HG03521 (cell line): Measurements from ENCODE around the gene LEF1.
A peak's percentile ranks its signal among the peaks of the same experiment; 100 is the strongest.

Experiments
- ATAC-seq: cut with Tn5 transposase; IDR thresholded peaks from one replicate; pipeline ENCODE4 v1.9.1; 2021; ENCODE audit warnings: mild to moderate bottlenecking, moderate library complexity; ENCODE audit not compliant: unreplicated experiment

Gene LEF1

GRCh38 chr4:108168671-108169523 lies at the start of gene LEF1:
TSS of gene LEF1 (minus strand) at chr4:108168932. CDS start at chr4:108167767, 1,165 bp downstream.
- peak; percentile 35 for ATAC-seq

- no peak for ATAC-seq
Observed at GRCh38 chr4:108216510-108216909, 47.8 kb upstream of the LEF1 start.

GRCh38 chr4:108215055-108215454 lies 46.3 kb upstream of the LEF1 start:
- ATAC-seq: no peak

- no peak for ATAC-seq
Observed at GRCh38 chr4:108213723-108214122, 45.0 kb upstream of the LEF1 start.

- no peak for ATAC-seq
Observed at GRCh38 chr4:108213308-108213707, 44.6 kb upstream of the LEF1 start.

- ATAC-seq: no peak
Observed at GRCh38 chr4:108210989-108211835, 42.5 kb upstream of the LEF1 start.

GRCh38 chr4:108209489-108209888 lies 40.8 kb upstream of the LEF1 start:
- no peak for ATAC-seq

GRCh38 chr4:108205859-108206258 lies 37.1 kb upstream of the LEF1 start:
- ATAC-seq: no peak

GRCh38 chr4:108204518-108204917 lies 35.8 kb upstream of the LEF1 start:
- ATAC-seq: no peak

GRCh38 chr4:108203377-108203776 lies 34.6 kb upstream of the LEF1 start:
- ATAC-seq: no peak

- ATAC-seq: no peak
Observed at GRCh38 chr4:108201774-108202173, 33.0 kb upstream of the LEF1 start.

- ATAC-seq: no peak
Observed at GRCh38 chr4:108199881-108200280, 31.1 kb upstream of the LEF1 start.

GRCh38 chr4:108193886-108194672 lies 25.3 kb upstream of the LEF1 start:
- ATAC-seq: no peak

- no peak for ATAC-seq
Observed at GRCh38 chr4:108192935-108193334, 24.2 kb upstream of the LEF1 start.

- ATAC-seq: no peak
Observed at GRCh38 chr4:108192056-108192455, 23.3 kb upstream of the LEF1 start.

- no peak for ATAC-seq
Observed at GRCh38 chr4:108191269-108191914, 22.7 kb upstream of the LEF1 start.

- ATAC-seq: no peak
Observed at GRCh38 chr4:108188770-108189169, 20.0 kb upstream of the LEF1 start.

- ATAC-seq: no peak
Observed at GRCh38 chr4:108185252-108185651, 16.5 kb upstream of the LEF1 start.

GRCh38 chr4:108184453-108185049 lies 15.8 kb upstream of the LEF1 start:
- no peak for ATAC-seq

GRCh38 chr4:108181704-108182103 lies 13.0 kb upstream of the LEF1 start:
- ATAC-seq: no peak
